Psoas muscle (tissue), 8 donors: Measurements from ENCODE around the gene PDE10A. TPM values are rescaled to one million over a fixed set of nuclear protein-coding genes. Genes with fewer than 3 reads are reported as not detected.

Experiments used
- ATAC-seq, 4 donors: fragments of 200-7000 bp; cut with Tn5 transposase; one replicate each; pipeline ENCODE4 v1.9.1; 2020; ENCODE audit warnings: moderate library complexity in 3 of 4, mild to moderate bottlenecking in 2 of 4
- DNase-seq, 2 donors: peaks; one replicate each; pipeline ENCODE4 v3.0.0-alpha.2; 2020
- H3K27ac ChIP-seq: fragments of 200-600 bp; one replicate; pipeline ENCODE4 v1.8.0; 2022
- H3K27me3 ChIP-seq, 3 donors: fragments of 200-600 bp in 1 of 3; one replicate each; pipeline versions ENCODE4 v1.6.1 to v1.8.0; 2013 to 2022; ENCODE audit warnings: low read length in 2 of 3, mild to moderate bottlenecking in 2 of 3, moderate library complexity in 1 of 3; ENCODE audit not compliant: insufficient read depth in 3 of 3
- H3K36me3 ChIP-seq, 2 donors: fragments of 200-600 bp in 1 of 2; one replicate each; pipeline versions ENCODE4 v1.6.1 to v1.8.0; 2013 to 2022; ENCODE audit warnings: low read depth in 1 of 2, mild to moderate bottlenecking in 1 of 2, moderate library complexity in 1 of 2; ENCODE audit not compliant: insufficient read depth in 1 of 2
- H3K4me1 ChIP-seq: fragments of 200-600 bp; one replicate; pipeline ENCODE4 v1.8.0; 2022
- H3K4me3 ChIP-seq: fragments of 200-600 bp; one replicate; pipeline ENCODE4 v1.8.0; 2022; ENCODE audit warnings: mild to moderate bottlenecking
- H3K9me3 ChIP-seq: fragments of 200-600 bp; one replicate; pipeline ENCODE4 v1.8.0; 2022
- WGBS, 3 donors: extraction: QIAGEN DNeasy Blood & Tissue Kit; methylation state at CpG; one replicate each; pipeline versions ENCODE4 v1.1.6 to v1.1.7; 2013; 5-methylcytosine and 5-hydroxymethylcytosine counted together
- intact Hi-C, 2 donors: fragments of 100-400 bp; cut with DNase I; formaldehyde crosslinking; loops; one replicate each; pipeline versions ENCODE4 v1.11.0 to v1.14.2; 2022
- polyA plus RNA-seq, 3 donors: library from polyadenylated mRNA; stranded (reverse); fragments of 200-250 nt; gene quantifications; one replicate each; pipeline ENCODE4 v1.2.3, GENCODE V29; 2013
- total RNA-seq, 4 donors: library from RNA; stranded (reverse); fragmentation: NEBNext Ultra II Directional in 2 of 4; extraction: Animal tissue kit (Norgen Biotek cat#: 25700) in 2 of 4; gene quantifications; one replicate each; pipeline versions ENCODE4 v1.2.1 to v1.2.4, GENCODE V29; 2021 to 2023
- TF ChIP-seq, protein P1 (sequence below): fragments of 200-600 bp; IDR thresholded peaks from one replicate; pipeline ENCODE4 v1.8.0; 2022; ENCODE audit warnings: antibody characterized with exemption
- donor health status: healthy with polysubstance abuse.
- donor health status: DM: no; HTN: no; CAD: no; lungs with moderate emphysema.
- donor health status: Bipolar disorder and iron deficiency.
- donor health status: healthy.
- donor health status: DM: yes; HTN: yes; CAD: no.
- donor health status: DM: no; HTN: no; CAD: no.
- donor health status: DM: no; HTN: no; CAD: no.
- donor health status: DM: yes; HTN: yes; CAD: no.

Gene PDE10A
- total and polyA plus RNA-seq, 7 donors = 0.74 to 3.6 (median 1.1) TPM

DNA sequence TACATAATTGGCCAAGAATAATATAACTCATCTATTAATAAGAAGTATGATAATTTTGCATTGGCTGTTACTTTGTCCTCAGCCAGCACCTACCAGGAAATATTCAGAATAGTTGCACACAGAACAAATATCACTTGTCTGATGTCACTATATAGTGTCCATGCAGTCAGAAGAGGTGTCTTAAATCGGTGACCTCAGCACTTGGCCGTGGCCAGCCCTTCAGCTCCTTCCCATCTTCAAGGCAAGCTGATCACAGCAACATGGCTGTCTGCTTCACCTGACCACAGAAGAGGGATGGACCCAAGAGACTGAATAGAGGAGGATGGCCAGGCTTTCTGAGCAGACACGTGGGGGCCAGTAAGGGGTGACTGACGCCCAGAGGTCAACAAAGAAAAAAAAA, 22.2 kb downstream of the PDE10A start:
- Histone ChIP-seq H3K4me1 (no peaks in the 10 kb centered on the region), H3K4me3 (no peak overlapping the region), H3K27me3 (peaks cover 0 to 5% (median 0%) of the 10 kb centered on the region in 3 donors), H3K36me3 (no peaks in the 10 kb centered on the region), H3K27ac (no peak overlapping the region), H3K9me3 (no peaks in the 10 kb centered on the region)
- intact Hi-C loops = no loop called here
- TF ChIP-seq, protein P1, sequence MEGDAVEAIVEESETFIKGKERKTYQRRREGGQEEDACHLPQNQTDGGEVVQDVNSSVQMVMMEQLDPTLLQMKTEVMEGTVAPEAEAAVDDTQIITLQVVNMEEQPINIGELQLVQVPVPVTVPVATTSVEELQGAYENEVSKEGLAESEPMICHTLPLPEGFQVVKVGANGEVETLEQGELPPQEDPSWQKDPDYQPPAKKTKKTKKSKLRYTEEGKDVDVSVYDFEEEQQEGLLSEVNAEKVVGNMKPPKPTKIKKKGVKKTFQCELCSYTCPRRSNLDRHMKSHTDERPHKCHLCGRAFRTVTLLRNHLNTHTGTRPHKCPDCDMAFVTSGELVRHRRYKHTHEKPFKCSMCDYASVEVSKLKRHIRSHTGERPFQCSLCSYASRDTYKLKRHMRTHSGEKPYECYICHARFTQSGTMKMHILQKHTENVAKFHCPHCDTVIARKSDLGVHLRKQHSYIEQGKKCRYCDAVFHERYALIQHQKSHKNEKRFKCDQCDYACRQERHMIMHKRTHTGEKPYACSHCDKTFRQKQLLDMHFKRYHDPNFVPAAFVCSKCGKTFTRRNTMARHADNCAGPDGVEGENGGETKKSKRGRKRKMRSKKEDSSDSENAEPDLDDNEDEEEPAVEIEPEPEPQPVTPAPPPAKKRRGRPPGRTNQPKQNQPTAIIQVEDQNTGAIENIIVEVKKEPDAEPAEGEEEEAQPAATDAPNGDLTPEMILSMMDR = no peak
- DNase-seq (no peak), ATAC-seq (no peak)
- 75 to 87% (median 76%) methylated on average over 4 of the region's 4 CpGs for WGBS, 3 donors

DNA sequence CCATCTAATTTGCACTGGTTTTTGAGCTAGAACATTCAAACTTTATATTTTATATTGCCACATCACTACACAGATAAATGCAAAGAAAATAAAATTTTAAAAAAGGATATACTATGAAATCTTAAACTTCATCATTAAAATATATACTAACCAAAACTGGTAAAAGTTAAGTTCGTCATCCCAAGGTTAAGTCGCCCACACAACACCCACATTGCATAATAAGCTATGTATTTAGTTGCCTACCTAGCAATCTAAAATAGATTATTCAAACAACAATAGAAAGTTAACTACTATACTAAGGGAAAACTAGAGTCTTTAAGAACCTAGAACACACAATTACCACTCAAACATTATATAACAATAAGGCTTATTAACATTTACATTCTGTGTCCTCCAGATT, 24.5 kb downstream of the PDE10A start:
- 94 to 97% (median 95%) methylated on average over 2 of the region's 2 CpGs for WGBS, 3 donors
- H3K27me3 ChIP-seq = peaks cover 0 to 2% (median 0%) of the 10 kb centered on the region in 3 donors
- no peaks in the 10 kb centered on the region for H3K4me1 ChIP-seq
- H3K4me3 ChIP-seq = no peak overlapping the region
- DNase-seq (no peak), ATAC-seq (no peak)
- H3K36me3 ChIP-seq = no peaks in the 10 kb centered on the region
- no peaks in the 10 kb centered on the region for H3K9me3 ChIP-seq
- H3K27ac ChIP-seq = no peak overlapping the region
- TF ChIP-seq, protein P1 = no peak
- intact Hi-C loops = no loop called here

DNA sequence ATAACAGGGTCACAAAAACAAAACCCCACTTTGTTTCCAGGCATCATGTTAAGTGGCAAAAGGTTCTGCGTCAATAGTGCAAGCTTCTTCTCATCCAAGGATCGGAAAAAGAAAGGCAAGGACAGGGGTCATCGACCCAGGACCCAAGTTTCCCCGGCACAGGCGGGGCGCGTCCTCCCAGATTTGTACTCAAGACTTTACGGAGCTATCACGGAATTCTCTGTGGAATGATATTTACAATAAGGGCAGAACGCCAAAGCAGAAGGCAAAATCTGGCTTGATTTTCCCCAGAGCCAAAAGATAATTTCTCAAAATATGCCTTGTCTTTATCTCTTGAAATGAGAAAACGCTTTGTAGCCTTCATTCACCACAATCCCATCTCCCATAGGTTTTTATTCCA, 25.5 kb downstream of the PDE10A start:
- Histone ChIP-seq H3K4me3 (no peak overlapping the region), H3K27ac (no peak overlapping the region), H3K27me3 (no peaks in the 10 kb centered on the region), H3K4me1 (no peaks in the 10 kb centered on the region), H3K36me3 (no peaks in the 10 kb centered on the region), H3K9me3 (no peaks in the 10 kb centered on the region)
- WGBS, 3 donors = 37 to 46% (median 44%) methylated on average over 11 of the region's 11 CpGs
- TF ChIP-seq, protein P1 = no peak
- intact Hi-C loops = no loop called here
- ATAC-seq (no peak), DNase-seq (no peak)

DNA sequence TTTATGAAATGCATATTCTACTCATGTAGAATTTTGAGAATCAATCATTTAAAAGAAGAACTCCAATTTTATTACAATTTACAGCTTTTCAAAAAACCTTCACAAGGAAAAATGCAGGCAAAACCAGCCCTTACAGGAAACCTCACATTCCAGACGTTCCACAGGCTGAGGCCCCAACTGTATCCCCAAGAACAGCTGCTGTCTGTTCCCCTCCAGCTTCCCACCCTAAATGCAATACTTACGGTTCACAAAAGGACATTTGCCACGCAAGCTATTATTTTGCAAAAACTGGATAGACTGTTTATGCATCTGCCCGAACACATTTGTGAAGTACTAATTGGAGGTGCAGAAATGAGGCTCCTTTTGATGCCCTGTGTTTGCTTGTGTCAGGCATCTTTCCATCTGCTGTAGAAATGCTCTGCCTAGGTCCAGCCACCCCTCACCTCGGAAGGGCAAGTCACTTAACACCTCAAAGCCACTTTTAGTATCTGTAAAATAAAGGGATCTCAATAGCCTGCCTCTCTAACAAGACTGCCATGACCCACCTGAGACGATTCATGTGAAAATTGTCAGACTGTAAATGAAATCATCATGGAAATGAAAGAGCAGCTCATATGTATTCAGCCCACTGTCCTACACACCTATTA, 26.5 kb downstream of the PDE10A start:
- no peak for DNase-seq
- H3K27ac ChIP-seq = no peak overlapping the region
- no peaks in the 10 kb centered on the region for H3K4me1 ChIP-seq
- no peaks in the 10 kb centered on the region for H3K9me3 ChIP-seq
- no peak for ATAC-seq
- no peaks in the 10 kb centered on the region for H3K36me3 ChIP-seq
- intact Hi-C loops = no loop called here
- H3K4me3 ChIP-seq = no peak overlapping the region
- H3K27me3 ChIP-seq = no peaks in the 10 kb centered on the region
- TF ChIP-seq, protein P1 = no peak
- WGBS, 3 donors = 40 to 60% (median 48%) methylated on average over 6 of the region's 6 CpGs

DNA sequence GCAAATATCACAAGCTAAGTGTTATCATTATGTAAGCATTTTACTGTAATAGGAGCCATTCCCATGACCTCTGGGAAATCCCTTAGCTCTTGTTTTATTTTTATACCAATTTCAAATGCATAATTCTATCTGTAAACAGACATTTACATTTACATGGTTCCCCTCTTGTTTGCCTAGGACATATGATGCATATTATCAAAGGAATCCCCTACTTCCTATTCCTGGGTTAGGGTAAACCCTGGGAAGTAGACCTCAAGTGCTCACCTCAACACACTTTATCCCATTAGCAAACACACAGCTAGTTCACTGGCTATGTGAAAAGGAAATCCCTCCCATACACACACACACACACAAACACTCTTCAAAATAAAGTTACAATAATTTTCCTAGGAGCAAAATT, 27.1 kb downstream of the PDE10A start:
- Histone ChIP-seq H3K36me3 (no peaks in the 10 kb centered on the region), H3K27me3 (no peaks in the 10 kb centered on the region), H3K4me3 (no peak overlapping the region), H3K9me3 (no peaks in the 10 kb centered on the region), H3K4me1 (no peaks in the 10 kb centered on the region), H3K27ac (no peak overlapping the region)
- DNase-seq (no peak), ATAC-seq (no peak)
- intact Hi-C loops = no loop called here
- TF ChIP-seq, protein P1 = no peak
